IPS-18c (cell line): ENCODE results near the gene PTDSS2.
A peak's percentile ranks its signal among the peaks of the same experiment; 100 is the strongest.

ENCODE experiments used
- H3K4me3 ChIP-seq: 2 replicates; pipeline ENCODE4 v1.7.0; 2013; ENCODE audit warnings: low read depth, mild to moderate bottlenecking, low read length, moderate library complexity; ENCODE audit not compliant: insufficient read depth
- H3K9me3 ChIP-seq: one replicate; pipeline ENCODE4 v1.6.1; 2013; ENCODE audit warnings: mild to moderate bottlenecking, low read length, moderate library complexity; ENCODE audit not compliant: control insufficient read depth, insufficient read depth

PTDSS2 gene

DNA sequence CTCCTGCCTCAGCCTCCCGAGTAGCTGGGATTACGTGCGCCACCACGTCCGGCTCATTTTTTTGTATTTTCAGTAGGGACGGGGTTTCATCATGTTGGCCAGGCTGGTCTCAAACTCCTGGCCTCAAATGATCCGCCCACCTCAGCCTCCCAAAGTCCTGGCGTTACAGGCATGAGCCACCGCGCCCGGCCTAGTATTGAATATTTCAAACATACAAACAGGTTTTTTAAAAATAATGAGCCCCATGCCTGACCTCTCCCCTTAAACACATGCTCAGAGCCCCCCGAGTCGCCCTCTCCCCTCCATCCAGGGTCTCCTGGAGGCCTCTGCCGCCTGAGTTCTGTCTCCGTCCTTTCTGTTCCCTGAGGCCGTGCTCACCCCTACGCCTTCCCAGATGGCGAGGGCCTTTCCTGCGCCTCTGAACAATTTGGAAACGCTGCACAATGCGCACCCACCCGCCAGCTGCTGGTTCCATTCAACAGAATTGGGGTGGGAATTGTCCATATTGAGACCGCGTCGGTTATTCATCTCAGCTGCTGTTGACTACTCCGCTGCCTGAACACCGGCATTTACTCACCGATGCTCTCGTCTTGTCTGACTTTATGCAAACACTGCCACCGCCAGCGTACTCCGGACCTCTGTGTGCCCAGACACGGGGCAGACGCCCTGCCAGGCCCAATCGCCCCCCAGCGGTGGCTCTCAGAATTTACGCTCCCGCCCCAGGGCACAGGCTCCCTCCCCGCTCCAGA, 70.5 kb downstream of the PTDSS2 start:
- no peak overlapping the region for H3K4me3 ChIP-seq
- peaks cover 8% of the 10 kb centered on the region for H3K9me3 ChIP-seq

DNA sequence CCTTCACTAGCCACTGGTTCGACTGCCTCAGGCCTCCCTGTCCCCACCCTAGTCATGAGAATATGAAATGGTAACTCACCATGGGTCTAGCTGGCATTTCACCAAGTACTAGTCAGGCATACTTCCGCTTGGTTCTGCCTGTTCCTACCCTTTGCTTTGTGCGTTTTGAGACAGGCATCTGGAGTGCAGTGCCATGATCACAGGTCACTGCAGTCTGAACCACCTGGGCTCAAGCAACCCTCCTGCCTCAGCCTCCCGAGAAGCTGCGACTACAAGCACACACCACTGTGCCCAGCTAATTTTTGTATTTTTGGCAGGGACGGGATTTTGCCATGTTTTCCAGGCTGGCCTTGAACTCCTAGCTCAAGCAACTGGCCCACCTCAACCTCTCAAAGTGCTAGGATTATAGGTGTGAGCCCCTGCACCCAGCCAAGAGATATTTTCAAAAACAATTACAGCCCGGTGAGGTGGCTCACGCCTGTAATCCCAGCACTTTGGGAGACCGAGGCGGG, 71.2 kb downstream of the PTDSS2 start:
- H3K4me3 ChIP-seq = no peak overlapping the region
- peaks cover 8% of the 10 kb centered on the region for H3K9me3 ChIP-seq

DNA sequence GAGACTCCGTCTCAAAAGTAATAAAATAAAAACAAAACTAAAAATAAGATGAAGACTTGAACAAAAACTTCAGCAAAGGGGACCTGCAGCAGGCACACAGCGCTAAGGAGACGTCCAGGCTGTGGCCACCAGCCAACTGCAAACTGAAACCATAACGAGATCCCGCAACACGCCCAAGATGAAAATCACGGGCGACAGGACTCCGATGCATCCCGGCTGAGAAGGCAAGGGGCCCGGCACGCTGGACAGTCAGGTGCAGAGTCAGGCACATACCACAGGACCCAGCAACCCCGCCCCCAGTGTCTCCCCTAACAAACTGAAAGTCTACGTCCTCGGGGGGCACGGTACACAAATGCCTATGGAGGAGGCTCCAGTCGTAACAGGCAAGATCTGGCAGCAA, 76.1 kb downstream of the PTDSS2 start:
- H3K4me3 ChIP-seq = no peak overlapping the region
- no peaks in the 10 kb centered on the region for H3K9me3 ChIP-seq

DNA sequence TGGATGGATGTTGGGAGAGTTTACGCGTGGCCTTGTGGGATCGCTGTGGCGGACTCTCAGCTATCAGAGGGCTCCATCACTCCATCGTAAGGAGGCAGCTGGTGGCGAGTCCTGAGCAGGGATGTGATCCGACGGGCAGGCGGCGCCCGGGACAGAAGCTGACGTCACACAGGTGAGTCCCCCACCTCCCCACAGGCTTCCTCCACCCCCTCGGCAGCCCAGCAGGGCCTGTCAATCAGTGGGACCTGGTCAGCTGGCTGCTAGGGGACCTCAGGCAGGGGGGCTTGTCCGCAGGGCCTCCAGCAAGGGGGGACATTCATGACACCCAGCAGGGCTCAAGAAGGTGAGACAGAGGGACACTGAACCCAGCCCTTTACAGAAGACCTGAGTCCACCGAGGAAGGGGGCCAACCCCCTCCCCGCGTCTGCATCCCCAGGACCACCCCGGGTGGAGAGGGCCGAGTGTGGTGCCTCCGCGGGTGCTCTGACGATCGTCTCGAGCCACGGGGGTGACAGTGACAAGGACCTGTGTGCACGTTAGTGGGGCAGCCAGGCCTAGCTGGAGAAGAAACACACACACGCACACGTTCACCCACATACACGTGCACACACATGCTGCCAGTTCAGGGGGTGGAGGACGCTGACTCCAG, 78.2 kb downstream of the PTDSS2 start:
- Histone ChIP-seq H3K9me3 (no peaks in the 10 kb centered on the region), H3K4me3 (no peak overlapping the region)

DNA sequence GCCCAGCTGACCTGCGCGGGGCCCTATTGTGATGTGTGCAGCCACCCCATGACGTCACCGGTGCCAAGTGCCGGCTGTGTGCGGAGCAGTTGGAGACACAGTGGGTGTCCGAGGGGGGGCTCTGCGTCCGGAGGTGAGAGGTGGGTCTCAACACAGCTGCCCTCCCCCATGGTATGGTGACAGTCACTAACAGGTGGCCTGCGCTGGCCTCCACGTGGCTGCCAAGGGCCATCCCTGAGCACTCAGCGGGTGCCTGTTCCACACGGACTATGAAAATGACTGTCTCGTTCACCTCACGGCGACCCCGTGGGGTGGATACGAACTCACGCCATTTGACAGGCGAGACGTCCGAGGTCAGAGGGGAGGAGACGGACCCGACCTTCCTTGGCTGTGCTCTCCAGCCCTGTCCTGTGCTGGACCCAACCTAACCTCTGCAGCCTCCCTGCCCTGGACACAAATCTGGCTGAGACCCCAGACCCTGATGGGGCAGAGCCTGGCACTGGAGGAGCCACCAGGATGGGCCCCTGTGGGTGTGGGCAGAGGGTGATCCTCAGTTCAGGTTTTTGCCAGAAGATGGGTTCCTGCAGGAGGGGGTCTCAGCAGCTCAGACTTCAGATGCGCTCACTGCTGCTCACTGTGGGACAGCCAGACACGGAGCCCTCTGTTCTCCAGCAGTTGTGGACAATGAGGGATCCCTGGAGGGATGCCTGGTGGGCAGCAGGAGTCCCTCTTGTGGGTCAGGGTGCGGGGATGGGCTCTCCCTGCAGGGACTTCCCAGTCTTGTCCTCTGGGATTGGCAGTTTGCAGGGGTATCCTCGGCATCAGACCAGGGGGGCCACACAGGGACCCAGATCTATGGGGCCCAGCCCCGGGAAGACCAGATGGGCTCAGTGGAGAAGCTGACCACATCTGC, 79.0 kb downstream of the PTDSS2 start:
- Histone ChIP-seq H3K9me3 (no peaks in the 10 kb centered on the region), H3K4me3 (no peak overlapping the region)

DNA sequence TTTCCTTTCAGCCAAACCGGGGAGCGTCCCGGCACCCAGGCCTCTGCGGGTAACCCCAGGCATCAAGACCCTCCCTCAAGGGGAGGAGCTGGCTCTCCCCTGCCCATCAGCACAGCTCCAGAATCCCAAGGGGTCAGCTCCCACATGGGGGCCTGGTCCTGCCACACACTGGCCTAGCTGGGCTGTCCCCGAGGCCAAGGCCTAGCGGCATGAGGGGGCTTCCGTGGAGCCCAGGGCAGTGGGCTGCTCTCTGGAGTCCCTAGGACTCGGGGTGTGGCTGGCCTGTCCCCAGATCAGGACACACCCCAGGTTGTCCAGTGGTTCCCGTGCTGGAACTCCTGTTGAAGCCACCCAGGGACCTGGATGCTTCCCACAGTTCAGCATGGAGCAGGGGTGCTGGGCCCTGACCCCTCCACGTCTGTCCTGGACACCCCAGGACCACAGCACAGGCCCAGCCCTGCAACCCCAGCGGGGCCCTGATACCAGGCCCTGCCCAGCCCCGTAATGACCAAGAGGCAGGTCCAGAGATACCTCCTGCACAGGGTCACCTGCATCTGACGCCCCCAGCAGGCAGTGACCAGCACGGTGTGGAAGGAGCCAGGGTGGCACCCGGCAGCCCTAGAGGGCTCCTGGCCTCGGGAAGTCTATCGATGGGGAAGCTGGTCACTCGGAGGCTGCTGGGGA, 79.8 kb downstream of the PTDSS2 start:
- Histone ChIP-seq H3K4me3 (no peak overlapping the region), H3K9me3 (no peaks in the 10 kb centered on the region)

DNA sequence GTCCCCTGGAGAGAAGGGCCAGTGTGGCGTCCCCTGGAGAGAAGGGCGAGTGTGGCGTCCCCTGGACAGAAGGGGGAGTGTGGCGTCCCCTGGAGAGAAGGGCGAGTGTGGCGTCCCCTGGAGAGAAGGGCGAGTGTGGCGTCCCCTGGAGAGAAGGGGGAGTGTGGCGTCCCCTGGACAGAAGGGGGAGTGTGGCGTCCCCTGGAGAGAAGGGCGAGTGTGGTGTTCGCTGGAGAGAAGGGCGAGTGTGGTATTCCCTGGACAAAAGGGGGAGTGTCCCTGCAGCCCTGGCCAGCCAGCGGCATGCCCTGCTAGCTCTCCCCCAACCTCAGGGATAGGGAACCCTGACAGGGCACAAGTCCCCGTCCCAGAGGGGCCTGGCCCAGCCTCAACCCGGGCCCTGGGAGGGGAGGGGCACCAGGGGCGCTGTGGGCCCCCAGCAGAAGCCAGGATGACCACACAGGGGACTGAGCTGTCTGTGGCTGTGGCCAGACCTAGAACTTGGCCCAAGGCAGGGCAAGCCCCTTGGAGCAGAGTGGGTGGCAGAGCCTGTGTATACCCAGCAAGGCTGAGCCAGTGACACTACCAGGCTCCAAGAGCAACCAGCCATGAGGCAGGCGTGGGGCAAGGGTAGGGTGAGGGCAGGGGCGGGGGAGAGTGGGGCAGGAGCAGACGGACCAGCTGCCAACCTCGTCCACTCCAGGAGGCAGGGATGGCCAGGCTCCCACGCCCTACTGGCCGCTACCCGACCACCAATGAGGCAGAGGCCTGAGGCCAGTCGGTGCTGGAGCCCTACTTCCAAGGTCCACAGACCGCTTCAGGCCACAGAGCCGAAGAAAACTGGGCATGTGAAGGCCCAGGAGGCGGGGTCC, 81.1 kb downstream of the PTDSS2 start:
- H3K4me3 ChIP-seq = no peak overlapping the region
- no peaks in the 10 kb centered on the region for H3K9me3 ChIP-seq

DNA sequence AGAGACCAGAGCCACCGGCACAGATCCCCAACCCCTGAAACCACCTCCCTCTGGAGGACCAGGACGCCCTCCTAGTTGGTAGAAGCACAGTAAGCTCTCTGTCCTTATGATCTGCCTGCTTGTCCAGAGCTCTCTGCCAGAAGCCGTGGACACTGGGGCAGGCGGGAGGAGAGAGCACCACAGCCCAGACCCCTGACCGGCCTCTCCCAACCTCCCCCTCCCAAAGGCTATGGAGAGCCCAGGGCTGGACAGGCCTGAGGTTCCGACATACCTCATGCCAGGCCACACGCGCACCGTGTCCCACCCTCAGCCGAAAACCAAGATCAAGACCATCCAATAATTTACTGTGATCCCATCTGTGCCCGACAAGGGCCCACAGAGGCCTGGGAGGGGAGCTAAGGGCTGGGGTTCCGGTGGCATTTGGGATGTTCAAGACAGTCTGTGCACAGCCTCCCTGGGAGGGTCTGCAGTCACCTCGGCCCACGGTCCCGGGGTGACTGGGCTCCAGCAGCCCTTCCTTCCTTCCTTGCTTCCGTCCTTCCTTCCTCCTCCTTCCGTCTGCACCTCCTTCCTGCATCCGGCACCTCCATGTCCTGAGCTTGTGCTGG, 81.9 kb downstream of the PTDSS2 start:
- Histone ChIP-seq H3K4me3 (no peak overlapping the region), H3K9me3 (no peaks in the 10 kb centered on the region)

DNA sequence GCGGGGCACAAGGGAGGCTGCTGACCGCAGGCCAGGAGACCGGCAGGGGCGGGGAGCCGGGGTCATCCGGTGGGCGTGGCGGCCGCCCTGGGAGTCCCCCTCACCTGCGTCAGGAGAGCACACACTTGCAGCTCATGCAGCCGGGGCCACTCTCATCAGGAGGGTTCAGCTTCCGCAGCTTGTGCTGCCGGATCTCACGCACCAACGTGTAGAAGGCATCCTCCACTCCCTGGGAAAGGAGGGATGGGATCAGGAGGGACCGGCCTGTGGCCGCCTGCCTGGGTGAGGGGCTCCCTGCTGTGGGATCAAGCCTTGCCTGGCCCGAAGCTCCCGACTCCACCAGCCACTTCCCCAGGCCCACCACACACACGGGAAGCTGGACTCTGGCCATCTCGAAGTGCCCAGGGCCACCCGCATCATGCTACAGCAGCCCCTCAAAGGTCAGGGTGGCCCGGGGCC, 82.5 kb downstream of the PTDSS2 start:
- H3K9me3 ChIP-seq = no peaks in the 10 kb centered on the region
- H3K4me3 ChIP-seq = no peak overlapping the region

DNA sequence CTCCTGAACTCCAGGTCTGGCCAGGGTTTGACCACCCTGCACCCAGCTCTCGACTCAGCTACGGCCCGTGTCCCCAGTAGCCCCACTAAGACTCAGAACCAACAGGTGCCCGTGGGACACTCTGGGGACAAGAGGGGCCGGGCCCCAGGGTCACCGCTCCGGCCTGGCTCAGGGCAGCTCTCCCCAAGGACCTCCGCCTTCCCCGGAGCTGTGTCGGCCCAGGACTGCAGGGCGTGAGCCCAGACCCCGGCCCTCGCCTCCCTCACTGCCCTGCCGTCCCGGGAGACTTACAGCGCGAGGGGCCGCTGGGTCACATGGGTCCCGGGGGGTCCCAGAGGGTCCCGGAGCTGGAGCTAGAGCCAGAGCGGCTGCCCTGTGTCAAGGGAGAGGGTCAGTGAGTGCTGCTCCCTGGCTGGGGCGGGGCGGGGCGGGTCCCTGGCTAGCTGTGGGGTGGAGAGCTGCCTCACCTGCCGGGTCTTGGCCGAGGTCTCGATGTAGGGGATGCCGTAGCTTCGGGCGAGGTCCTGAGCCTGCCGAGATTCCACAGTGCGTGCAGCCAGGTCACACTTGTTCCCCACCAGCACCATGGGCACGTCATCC, 83.0 kb downstream of the PTDSS2 start:
- H3K9me3 ChIP-seq = no peaks in the 10 kb centered on the region
- no peak overlapping the region for H3K4me3 ChIP-seq

DNA sequence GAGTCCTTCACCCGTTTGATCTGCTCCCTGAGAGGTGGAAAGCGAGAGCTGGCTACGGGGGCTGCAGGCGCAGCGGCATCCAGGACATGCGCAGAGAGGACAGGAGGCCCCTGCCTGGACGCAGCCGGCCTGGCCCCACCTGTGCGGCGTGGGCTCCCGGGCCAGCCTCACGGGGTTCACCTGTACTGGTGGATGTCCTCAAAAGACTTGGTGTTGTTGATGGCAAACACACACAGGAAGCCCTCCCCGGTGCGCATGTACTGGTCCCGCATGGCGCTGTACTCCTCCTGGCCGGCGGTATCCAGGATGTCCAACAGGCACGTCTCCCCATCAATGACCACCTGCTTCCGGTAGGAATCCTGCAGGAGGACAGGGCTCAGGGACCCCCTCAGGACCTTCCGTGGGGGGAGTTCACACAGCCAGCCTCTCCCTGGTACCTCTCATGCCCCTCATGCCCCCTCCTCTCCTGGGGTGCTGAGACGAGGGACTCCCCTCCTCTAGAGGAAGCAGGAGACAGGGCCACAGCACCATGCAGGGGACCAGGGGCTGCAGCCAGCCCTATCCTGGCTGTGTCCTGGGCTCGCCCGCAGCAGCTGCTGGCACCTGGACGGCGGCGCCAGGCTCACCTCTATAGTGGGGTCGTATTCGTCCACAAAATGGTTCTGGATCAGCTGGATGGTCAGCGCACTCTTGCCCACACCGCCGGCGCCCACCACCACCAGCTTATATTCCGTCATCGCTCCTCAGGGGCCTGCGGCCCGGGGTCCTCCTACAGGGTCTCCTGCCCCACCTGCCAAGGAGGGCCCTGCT, 83.7 kb downstream of the PTDSS2 start:
- H3K4me3 ChIP-seq = peak overlapping the region; percentile 80; the same call in 1 of the 2 replicates
- H3K9me3 ChIP-seq = no peaks in the 10 kb centered on the region

DNA sequence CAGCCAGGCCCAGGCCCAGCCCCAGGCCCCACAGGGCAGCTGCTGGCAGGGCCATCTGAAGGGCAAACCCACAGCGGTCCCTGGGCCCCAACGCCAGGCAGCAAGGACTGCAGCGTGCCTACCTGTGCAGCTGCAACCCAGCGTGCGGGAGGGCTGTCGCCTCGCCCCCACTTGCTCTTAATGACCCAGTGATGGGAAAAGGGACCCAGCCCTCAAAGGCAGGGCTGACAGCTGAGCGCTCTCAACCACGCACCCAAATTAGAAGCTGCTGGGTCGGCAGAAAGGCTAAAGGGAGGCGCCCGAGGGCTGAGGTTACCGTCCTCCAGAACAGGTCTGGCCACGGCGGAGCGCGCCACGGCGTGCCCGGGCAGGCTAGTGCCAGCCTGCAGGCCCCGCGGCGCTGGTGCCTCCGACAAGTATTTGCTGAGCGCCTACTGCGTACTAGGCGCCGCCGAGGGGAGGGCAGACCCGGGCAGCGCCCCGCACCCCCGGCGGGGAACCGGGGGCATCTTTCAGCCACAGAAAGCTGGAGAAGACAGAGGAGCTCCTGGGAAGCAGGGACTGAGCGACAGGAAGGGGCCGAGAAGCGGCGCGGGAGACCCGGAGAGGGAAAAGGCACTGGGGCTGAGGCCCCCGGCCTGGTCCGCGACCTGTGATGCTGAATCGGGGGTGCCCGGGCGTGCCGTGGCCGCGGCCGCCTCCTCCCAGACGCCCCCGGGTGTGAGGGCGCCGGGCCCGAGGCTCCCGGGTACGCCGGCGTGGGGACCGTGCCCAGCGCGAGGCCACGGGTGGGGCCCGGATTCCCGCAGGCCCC, 84.5 kb downstream of the PTDSS2 start:
- Histone ChIP-seq H3K4me3 (peak overlapping the region; percentile 80), H3K9me3 (no peaks in the 10 kb centered on the region)

DNA sequence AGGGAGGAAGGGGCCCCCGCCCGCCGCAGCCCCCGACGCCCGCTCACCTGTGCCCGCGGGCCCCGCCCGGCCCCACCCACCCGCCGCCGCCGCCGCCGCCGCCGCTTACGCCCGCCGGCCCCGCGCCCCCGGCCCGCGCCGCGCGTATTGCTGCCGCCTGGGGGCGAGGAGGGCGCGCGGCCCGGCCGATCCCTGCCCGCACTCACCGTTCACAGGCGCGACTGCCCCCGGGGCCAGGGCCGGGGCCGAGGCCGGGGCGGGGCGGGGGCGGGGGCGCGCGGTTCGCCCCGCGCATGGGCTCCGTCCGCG, 85.1 kb downstream of the PTDSS2 start:
- H3K4me3 ChIP-seq = peak overlapping the region; percentile 80; the same call in 1 of the 2 replicates
- H3K9me3 ChIP-seq = no peaks in the 10 kb centered on the region
